Vagina (tissue), 2 donors: ENCODE measurements around the gene OOSP4B.

ENCODE experiments used
- CTCF ChIP-seq, 3 experiments: fragments of 450-650 bp in 2 of 3; fragments of 200-600 bp in 1 of 3; sonication (generic) in 1 of 3; IDR thresholded peaks; one replicate each; pipeline ENCODE4 v1.5.1; 2017 to 2019; ENCODE audit warnings: antibody characterized with exemption in 3 of 3, mild to moderate bottlenecking in 2 of 3, moderate library complexity in 2 of 3
- POLR2A ChIP-seq, 2 donors: fragments of 450-650 bp; IDR thresholded peaks; one replicate each; pipeline ENCODE4 v1.6.1; 2017; ENCODE audit warnings: antibody characterized with exemption in 2 of 2, mild to moderate bottlenecking in 2 of 2, moderate library complexity in 2 of 2
- POLR2AphosphoS5 ChIP-seq, 2 donors: sonication (generic); formaldehyde crosslinking; IDR thresholded peaks; one replicate each; pipeline ENCODE4 v1.9.0; 2017; ENCODE audit warnings: antibody characterized with exemption in 2 of 2, mild to moderate bottlenecking in 2 of 2, low read depth in 1 of 2; ENCODE audit not compliant: insufficient read depth in 1 of 2

GRCh38 chr11:60040109-60040508 is 23.1 kb downstream of the OOSP4B start, which contains the start of gene OOSP2:
- TF ChIP-seq CTCF (IDR thresholded peaks at IDR 0.05) (no peak), POLR2A (IDR thresholded peaks at IDR 0.05) (no peak), POLR2AphosphoS5 (IDR thresholded peaks at IDR 0.05; ENCODE audit: insufficient read depth in 1 of 2, low read depth in 1 of 2) (no peak)
